NT2/D1 (cell line): ENCODE measurements around the gene PRAME.

Experiments used
- DNase-seq: peaks from one replicate; pipeline ENCODE4 v3.0.0-alpha.2; 2011; ENCODE audit warnings: low read depth, low spot score
- H3K27me3 ChIP-seq: 2 replicates; pipeline ENCODE4 v1.6.0; 2011; ENCODE audit warnings: mild to moderate bottlenecking; ENCODE audit not compliant: insufficient read length, insufficient read depth
- H3K36me3 ChIP-seq: 2 replicates; pipeline ENCODE4 v1.6.1; 2011; ENCODE audit warnings: mild to moderate bottlenecking, low read length, mixed read lengths; ENCODE audit not compliant: insufficient read depth, insufficient read length
- H3K4me1 ChIP-seq: 2 replicates; pipeline ENCODE4 v1.5.1; 2011; ENCODE audit not compliant: insufficient read depth, insufficient read length
- H3K4me3 ChIP-seq: 2 replicates; pipeline ENCODE4 v1.5.1; 2011; ENCODE audit warnings: low read depth; ENCODE audit not compliant: insufficient read length
- H3K9ac ChIP-seq: 2 replicates; pipeline ENCODE4 v1.6.0; 2011; ENCODE audit warnings: low read depth; ENCODE audit not compliant: insufficient read length
- H3K9me3 ChIP-seq: 2 replicates; pipeline ENCODE4 v1.5.1; 2011; ENCODE audit warnings: mild to moderate bottlenecking, low read length; ENCODE audit not compliant: insufficient read depth
- SUZ12 ChIP-seq: IDR thresholded peaks from 2 replicates; pipeline ENCODE4 v1.6.1; 2011; ENCODE audit not compliant: insufficient read length, insufficient read depth; ENCODE audit errors: extremely low read depth
- YY1 ChIP-seq: IDR thresholded peaks from 2 replicates; pipeline ENCODE4 v1.6.1; 2011; ENCODE audit not compliant: insufficient read length, insufficient read depth
- ZNF274 ChIP-seq: IDR thresholded peaks from 2 replicates; pipeline ENCODE4 v1.6.1; 2011; ENCODE audit warnings: mild to moderate bottlenecking, low read depth, low read length

The PRAME gene

DNA sequence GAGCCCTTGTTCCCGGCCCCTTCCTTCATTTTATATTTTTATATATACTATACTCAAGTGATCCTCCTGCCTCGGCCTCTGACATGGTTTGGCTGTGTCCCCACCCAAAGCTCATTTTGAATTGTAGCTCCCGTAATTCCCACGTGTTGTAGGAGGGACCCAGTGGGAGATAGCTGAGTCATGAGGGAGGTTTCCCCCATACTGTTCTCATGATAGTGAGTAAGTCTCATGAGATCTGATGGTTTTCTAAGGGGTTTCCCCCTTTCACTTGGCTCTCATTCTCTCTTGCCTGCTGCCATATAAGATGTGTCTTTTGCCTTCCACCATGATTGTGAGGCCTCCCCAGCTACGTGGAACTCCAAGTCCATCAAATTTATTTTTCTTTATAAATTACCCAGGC lies 31.8 kb downstream of the PRAME start:
- no peak overlapping the region for H3K4me3 ChIP-seq
- no peak overlapping the region for H3K9ac ChIP-seq
- no peak for DNase-seq
- no peaks in the 10 kb centered on the region for H3K4me1 ChIP-seq
- TF ChIP-seq YY1 (no peak), SUZ12 (no peak), ZNF274 (no peak)
- peaks cover 88% of the 10 kb centered on the region for H3K27me3 ChIP-seq
- H3K36me3 ChIP-seq = no peaks in the 10 kb centered on the region
- H3K9me3 ChIP-seq = no peaks in the 10 kb centered on the region

DNA sequence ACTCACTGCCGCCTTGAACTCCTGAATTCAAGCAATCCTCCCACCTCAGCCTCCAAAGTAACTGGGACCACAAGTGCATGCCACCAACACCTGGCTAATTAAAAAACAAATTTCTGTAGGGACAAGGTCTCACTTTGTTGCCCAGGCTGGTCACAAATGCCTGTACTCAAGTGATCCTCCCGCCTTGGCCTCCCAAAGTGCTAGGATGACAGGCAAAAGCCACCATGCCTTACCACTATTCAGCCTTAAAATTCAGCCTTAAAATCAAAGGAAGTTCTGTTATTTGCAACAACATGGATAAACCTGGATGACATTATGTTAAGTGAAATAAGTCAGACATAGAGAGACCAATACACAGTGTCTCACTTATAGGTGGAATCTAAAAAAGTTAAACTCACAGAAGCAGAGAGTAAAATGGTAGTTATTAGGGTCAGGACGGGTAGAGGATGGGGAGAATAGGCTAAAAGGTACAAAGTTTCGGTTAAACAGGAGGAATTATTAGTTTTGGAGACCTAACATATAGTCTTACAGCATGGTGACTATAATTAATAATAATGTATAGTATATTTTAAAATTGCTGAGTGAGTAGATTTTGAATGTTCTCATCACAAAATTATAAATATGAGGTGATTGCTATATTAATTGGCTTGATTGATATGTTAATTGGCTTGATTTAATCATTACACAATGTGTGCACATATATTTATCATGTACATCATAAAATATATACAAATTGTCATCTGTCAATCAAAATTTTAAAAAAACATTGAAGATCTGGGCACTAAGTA lies 32.7 kb downstream of the PRAME start:
- TF ChIP-seq YY1 (no peak), ZNF274 (no peak)

DNA sequence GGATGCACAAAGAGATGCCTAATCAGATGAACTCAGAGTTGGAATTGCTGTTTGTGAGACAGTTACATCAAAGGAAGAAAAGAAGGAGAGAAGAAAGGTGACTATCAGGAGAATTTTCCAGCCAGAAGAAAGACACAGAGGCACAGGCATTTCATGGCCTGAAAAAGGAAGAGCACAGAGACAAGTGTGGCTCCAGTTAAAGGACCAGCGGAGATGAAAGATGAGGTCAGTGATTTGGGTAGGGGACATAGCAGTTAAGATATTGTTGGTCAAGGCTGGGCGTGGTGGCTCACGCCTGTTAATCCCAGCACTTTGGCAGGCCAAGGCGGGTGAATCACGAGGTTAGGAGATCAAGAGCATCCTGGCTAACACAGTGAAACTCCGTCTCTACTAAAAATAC lies 35.6 kb downstream of the PRAME start:
- Histone ChIP-seq H3K4me3 (no peak overlapping the region), H3K36me3 (no peaks in the 10 kb centered on the region), H3K9ac (no peak overlapping the region), H3K9me3 (no peaks in the 10 kb centered on the region), H3K4me1 (no peaks in the 10 kb centered on the region), H3K27me3 (peaks cover 93% of the 10 kb centered on the region)
- no peak for DNase-seq
- TF ChIP-seq YY1 (no peak), SUZ12 (no peak)

More for the DNA sequence above, 32.7 kb downstream of the PRAME start:
- no peaks in the 10 kb centered on the region for H3K36me3 ChIP-seq
- no peak for DNase-seq
- peaks cover 89% of the 10 kb centered on the region for H3K27me3 ChIP-seq
- no peak overlapping the region for H3K4me3 ChIP-seq
- no peaks in the 10 kb centered on the region for H3K4me1 ChIP-seq
- H3K9ac ChIP-seq = no peak overlapping the region
- H3K9me3 ChIP-seq = no peaks in the 10 kb centered on the region

DNA sequence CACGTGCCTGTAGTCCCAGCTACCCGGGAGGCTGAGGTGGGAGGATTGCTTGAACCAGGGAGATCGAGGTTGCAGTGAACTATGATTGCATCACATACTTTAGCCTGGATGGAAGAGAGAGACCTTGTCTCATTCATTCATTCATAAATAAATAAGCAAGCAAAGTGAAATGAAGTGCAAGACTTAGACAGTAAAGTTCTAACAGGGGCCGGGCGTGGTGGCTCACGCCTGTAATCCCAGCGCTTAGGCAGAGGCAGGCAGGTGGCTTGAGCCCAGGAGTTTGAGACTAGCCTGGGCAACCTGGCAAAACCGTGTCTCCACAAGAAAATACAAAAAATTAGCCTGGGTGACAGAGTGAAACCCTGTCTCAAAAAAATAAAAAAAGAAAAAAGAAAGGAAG lies 37.4 kb downstream of the PRAME start:
- no peak for DNase-seq

DNA sequence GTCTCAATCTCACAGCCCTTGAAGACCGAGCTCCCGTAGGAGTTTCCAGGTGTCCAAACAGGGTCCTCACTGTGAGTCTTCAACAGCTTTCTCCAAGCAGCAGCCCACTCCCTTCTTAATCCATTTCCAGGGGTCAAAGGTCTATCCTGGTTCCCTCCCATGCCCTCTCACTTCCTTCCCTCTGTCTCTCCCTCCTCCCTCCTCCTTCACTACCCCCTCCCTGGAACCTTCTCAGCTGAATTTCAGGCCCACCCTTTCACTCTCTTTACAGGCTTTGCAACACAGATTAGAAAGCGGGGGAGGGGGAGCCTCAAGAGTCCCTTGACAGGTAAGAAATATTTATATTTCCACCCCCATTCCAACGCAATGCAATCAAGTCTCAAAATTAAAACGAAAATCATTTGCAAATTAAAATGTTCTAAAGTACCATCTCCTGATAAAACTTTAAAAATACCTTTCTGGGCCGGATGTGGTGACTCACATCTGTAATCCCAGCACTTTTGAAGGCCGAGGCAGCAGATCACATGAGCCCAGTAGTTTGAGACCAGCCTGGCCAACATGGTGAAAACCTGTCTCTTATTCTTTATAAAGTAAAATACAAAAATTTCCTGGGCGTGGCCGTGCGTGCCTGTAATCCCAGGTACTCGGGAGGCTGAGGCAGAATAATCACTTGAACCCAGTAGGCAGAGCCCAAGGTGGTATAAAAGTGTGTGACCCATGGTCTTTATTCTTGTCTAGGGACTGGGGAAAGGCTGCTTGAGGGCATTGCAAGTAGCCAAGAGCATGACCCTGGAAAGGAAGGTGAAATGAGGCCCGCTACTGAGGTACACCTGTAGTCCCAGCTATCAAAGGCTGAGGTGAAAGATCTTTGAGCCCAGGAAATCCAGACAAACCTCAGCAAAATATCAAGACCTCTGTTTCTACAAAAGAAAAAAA lies 38.1 kb downstream of the PRAME start:
- no peak for TF ChIP-seq SUZ12
- TF ChIP-seq ZNF274 = no peak
- no peak for TF ChIP-seq YY1
- Histone ChIP-seq H3K4me1 (no peaks in the 10 kb centered on the region), H3K9ac (no peak overlapping the region), H3K4me3 (no peak overlapping the region), H3K36me3 (no peaks in the 10 kb centered on the region), H3K9me3 (no peaks in the 10 kb centered on the region), H3K27me3 (peaks cover 88% of the 10 kb centered on the region)
- DNase-seq = no peak

More for the DNA sequence above, 37.4 kb downstream of the PRAME start:
- H3K9me3 ChIP-seq = no peaks in the 10 kb centered on the region
- no peak for TF ChIP-seq ZNF274
- no peak overlapping the region for H3K9ac ChIP-seq
- peaks cover 88% of the 10 kb centered on the region for H3K27me3 ChIP-seq
- no peaks in the 10 kb centered on the region for H3K4me1 ChIP-seq
- H3K36me3 ChIP-seq = no peaks in the 10 kb centered on the region
- no peak overlapping the region for H3K4me3 ChIP-seq

DNA sequence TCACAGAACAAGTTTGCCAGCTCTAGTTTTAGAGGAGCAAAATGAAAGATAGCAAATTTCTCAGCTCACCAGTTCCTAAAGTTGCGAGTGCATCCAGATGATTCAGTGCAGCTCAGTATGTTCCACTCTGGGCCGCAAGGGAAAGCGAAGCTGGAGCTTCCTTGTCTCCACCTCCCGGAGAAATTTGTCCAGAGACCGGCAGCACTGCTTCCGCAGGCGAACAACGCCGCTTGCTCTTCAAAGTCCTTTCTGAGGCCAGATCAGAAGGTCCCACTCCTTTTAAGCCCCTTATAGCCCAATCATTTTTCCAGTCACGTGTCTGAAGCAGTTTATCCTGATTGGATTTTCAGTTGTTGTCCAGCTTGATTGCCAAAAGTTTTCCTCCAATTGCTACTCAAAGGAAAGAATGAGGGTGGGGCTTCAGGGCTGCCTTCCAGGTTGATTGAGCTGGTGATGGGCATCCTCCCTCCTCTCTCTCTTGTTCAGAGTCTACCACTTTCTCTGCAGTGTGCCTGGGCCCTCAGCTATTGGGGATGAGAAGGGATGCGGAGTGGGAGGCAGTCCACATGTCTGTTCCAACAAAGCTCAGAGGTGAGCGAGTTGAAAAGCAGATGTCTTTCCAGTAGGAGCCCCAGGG lies 38.9 kb downstream of the PRAME start, which contains the start of gene ZNF280A:
ZNF280A (minus strand) TSS at position 251 of the 637 bp plus-strand sequence. CDS start 4,640 bp downstream, outside the sequence.
- Histone ChIP-seq H3K9me3 (no peaks in the 10 kb centered on the region), H3K9ac (no peak within 1 kb of the TSS), H3K36me3 (no peaks in the 10 kb centered on the region), H3K4me1 (no peaks in the 10 kb centered on the region), H3K4me3 (no peak within 1 kb of the TSS), H3K27me3 (peaks cover 88% of the 10 kb centered on the region)
- TF ChIP-seq ZNF274 = no peak
- TF ChIP-seq YY1 = no peak
- TF ChIP-seq SUZ12 = no peak
- no peak for DNase-seq

DNA sequence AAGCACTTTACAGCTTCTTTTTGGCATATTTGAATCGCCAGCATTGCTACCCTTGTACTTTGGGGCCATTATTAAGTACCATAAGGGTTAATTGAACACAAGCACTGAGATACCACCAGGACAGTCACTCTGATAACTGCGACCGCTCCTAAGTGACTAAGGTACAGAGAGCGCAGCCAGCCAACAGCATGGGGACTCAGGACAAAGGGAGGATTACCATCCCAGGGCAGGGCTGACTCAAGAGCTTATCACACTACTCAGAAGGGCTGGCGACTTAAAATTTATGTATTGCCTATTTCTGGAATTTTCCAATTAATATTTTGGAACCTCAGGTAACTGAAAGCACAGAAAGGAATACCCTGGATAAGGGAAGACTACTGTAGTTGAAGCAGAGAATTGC lies 39.5 kb downstream of the PRAME start:
- Histone ChIP-seq H3K9ac (no peak overlapping the region), H3K4me3 (no peak overlapping the region), H3K4me1 (no peaks in the 10 kb centered on the region), H3K36me3 (no peaks in the 10 kb centered on the region), H3K9me3 (no peaks in the 10 kb centered on the region), H3K27me3 (peaks cover 88% of the 10 kb centered on the region)
- no peak for DNase-seq
- TF ChIP-seq YY1 (no peak), SUZ12 (no peak)
